Psoas muscle (tissue), 8 donors: ENCODE data around the gene COLGALT1. TPM values are rescaled to one million over a fixed set of nuclear protein-coding genes. Genes with fewer than 3 reads are reported as not detected.
"Not testable (repeated sequence)": the region's sequence is repeated elsewhere in the genome, so short reads cannot be mapped to it uniquely, and the experiment has no call there.

Experiments used
- ATAC-seq, 4 donors: fragments of 200-7000 bp; cut with Tn5 transposase; one replicate each; pipeline ENCODE4 v1.9.1; 2020; ENCODE audit warnings: moderate library complexity in 3 of 4, mild to moderate bottlenecking in 2 of 4
- DNase-seq, 2 donors: peaks; one replicate each; pipeline ENCODE4 v3.0.0-alpha.2; 2020
- H3K27ac ChIP-seq: fragments of 200-600 bp; one replicate; pipeline ENCODE4 v1.8.0; 2022
- H3K27me3 ChIP-seq, 3 donors: fragments of 200-600 bp in 1 of 3; one replicate each; pipeline versions ENCODE4 v1.6.1 to v1.8.0; 2013 to 2022; ENCODE audit warnings: low read length in 2 of 3, mild to moderate bottlenecking in 2 of 3, moderate library complexity in 1 of 3; ENCODE audit not compliant: insufficient read depth in 3 of 3
- H3K36me3 ChIP-seq, 2 donors: fragments of 200-600 bp in 1 of 2; one replicate each; pipeline versions ENCODE4 v1.6.1 to v1.8.0; 2013 to 2022; ENCODE audit warnings: low read depth in 1 of 2, mild to moderate bottlenecking in 1 of 2, moderate library complexity in 1 of 2; ENCODE audit not compliant: insufficient read depth in 1 of 2
- H3K4me1 ChIP-seq: fragments of 200-600 bp; one replicate; pipeline ENCODE4 v1.8.0; 2022
- H3K4me3 ChIP-seq: fragments of 200-600 bp; one replicate; pipeline ENCODE4 v1.8.0; 2022; ENCODE audit warnings: mild to moderate bottlenecking
- H3K9me3 ChIP-seq: fragments of 200-600 bp; one replicate; pipeline ENCODE4 v1.8.0; 2022
- WGBS, 3 donors: extraction: QIAGEN DNeasy Blood & Tissue Kit; methylation state at CpG; one replicate each; pipeline versions ENCODE4 v1.1.6 to v1.1.7; 2013; 5-methylcytosine and 5-hydroxymethylcytosine counted together
- intact Hi-C, 2 donors: fragments of 100-400 bp; cut with DNase I; formaldehyde crosslinking; loops; one replicate each; pipeline versions ENCODE4 v1.11.0 to v1.14.2; 2022
- polyA plus RNA-seq, 3 donors: library from polyadenylated mRNA; stranded (reverse); fragments of 200-250 nt; gene quantifications; one replicate each; pipeline ENCODE4 v1.2.3, GENCODE V29; 2013
- total RNA-seq, 4 donors: library from RNA; stranded (reverse); fragmentation: NEBNext Ultra II Directional in 2 of 4; extraction: Animal tissue kit (Norgen Biotek cat#: 25700) in 2 of 4; gene quantifications; one replicate each; pipeline versions ENCODE4 v1.2.1 to v1.2.4, GENCODE V29; 2021 to 2023
- TF ChIP-seq, protein P1 (sequence below): fragments of 200-600 bp; IDR thresholded peaks from one replicate; pipeline ENCODE4 v1.8.0; 2022; ENCODE audit warnings: antibody characterized with exemption
- donor health status: healthy with polysubstance abuse.
- donor health status: DM: no; HTN: no; CAD: no; lungs with moderate emphysema.
- donor health status: Bipolar disorder and iron deficiency.
- donor health status: healthy.
- donor health status: DM: yes; HTN: yes; CAD: no.
- donor health status: DM: no; HTN: no; CAD: no.
- donor health status: DM: no; HTN: no; CAD: no.
- donor health status: DM: yes; HTN: yes; CAD: no.

COLGALT1 gene
- total and polyA plus RNA-seq, 7 donors = 15.3 to 34.8 (median 21.5) TPM

DNA sequence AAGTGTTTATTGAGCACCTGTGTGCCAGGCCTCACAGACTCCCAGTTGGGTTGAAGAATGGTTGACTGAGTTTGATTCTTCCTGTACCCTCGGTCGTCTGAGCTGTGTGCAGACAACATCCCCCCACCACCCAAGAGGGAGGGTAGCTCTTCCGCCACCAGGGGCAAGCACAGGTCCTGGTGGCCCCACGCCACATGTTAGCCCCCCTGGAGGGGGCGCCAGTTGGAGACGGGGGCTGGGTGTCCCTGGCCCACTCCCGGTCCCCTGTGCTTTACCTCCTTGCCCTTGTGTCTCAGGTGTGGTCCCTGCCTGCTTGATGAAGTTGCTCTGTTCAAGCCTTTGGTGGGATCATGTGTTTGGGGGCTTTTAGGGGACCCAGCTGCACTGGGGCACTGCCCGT is 27.2 kb downstream of the COLGALT1 start:
- ATAC-seq = no peak
- no peak overlapping the region for H3K4me3 ChIP-seq
- TF ChIP-seq, protein P1, sequence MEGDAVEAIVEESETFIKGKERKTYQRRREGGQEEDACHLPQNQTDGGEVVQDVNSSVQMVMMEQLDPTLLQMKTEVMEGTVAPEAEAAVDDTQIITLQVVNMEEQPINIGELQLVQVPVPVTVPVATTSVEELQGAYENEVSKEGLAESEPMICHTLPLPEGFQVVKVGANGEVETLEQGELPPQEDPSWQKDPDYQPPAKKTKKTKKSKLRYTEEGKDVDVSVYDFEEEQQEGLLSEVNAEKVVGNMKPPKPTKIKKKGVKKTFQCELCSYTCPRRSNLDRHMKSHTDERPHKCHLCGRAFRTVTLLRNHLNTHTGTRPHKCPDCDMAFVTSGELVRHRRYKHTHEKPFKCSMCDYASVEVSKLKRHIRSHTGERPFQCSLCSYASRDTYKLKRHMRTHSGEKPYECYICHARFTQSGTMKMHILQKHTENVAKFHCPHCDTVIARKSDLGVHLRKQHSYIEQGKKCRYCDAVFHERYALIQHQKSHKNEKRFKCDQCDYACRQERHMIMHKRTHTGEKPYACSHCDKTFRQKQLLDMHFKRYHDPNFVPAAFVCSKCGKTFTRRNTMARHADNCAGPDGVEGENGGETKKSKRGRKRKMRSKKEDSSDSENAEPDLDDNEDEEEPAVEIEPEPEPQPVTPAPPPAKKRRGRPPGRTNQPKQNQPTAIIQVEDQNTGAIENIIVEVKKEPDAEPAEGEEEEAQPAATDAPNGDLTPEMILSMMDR = no peak
- peaks cover 7 to 50% of the 10 kb centered on the region in 2 donors for H3K36me3 ChIP-seq
- 75 to 80% (median 76%) methylated on average over 8 of the region's 8 CpGs for WGBS, 3 donors
- H3K4me1 ChIP-seq = no peaks in the 10 kb centered on the region
- DNase-seq = no peak
- intact Hi-C loops = no loop called here
- H3K9me3 ChIP-seq = no peaks in the 10 kb centered on the region
- no peak overlapping the region for H3K27ac ChIP-seq
- H3K27me3 ChIP-seq = peaks cover 0 to 2% (median 0%) of the 10 kb centered on the region in 3 donors

DNA sequence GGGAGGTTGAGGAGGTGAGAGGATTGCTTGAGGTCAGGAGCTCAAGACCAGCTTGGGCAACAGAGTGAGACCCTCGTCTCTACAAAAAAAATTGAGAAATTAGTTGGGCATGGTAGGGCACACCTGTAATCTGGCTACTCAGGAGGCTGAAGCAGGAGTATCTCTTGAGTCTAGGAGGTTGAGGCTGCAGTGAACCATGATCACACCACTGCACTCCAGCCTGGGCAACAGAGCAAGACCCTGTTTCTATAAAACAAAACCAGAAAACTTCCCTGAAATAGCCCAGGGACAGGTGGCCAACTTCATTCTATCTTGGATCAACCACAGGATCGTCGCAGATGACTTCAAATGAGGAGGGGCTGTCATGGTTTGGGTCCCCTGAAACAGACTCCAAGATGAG is 28.7 kb downstream of the COLGALT1 start:
- Histone ChIP-seq H3K27ac (no peak overlapping the region), H3K9me3 (no peaks in the 10 kb centered on the region), H3K4me1 (no peaks in the 10 kb centered on the region), H3K4me3 (no peak overlapping the region), H3K27me3 (peaks cover 0 to 2% (median 0%) of the 10 kb centered on the region in 3 donors), H3K36me3 (peaks cover 7 to 35% of the 10 kb centered on the region in 2 donors)
- ATAC-seq = no peak
- DNase-seq = no peak
- TF ChIP-seq, protein P1 = no peak
- 50 to 65% (median 59%) methylated on average over 3 of the region's 3 CpGs for WGBS, 3 donors
- intact Hi-C loops = no loop called here

DNA sequence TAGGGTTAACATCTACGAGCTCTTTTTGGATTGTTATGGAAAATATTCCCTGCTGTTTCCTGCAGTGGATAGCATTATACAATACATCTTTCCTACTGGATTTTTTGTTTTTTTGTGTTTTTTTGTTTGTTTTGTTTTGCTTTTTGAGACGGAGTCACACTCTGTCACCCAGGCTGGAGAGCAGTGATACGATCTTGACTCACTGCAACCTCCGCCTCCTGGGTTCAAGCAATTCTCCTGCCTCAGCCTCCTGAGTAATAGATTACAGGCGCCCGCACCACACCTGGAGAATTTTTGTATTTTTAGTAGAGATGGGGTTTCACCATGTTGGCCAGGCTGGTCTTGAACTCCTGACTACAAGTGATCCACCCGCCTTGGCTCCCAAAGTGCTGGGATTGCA is 29.9 kb downstream of the COLGALT1 start:
- peaks cover 4 to 26% of the 10 kb centered on the region in 2 donors for H3K36me3 ChIP-seq
- intact Hi-C loops, H3K4me3 ChIP-seq, H3K27ac ChIP-seq, H3K27me3 ChIP-seq, H3K4me1 ChIP-seq, H3K9me3 ChIP-seq, DNase-seq, ATAC-seq: not testable (repeated sequence)
- WGBS, 3 donors = 55 to 58% (median 57%) methylated on average over 7 of the region's 7 CpGs

DNA sequence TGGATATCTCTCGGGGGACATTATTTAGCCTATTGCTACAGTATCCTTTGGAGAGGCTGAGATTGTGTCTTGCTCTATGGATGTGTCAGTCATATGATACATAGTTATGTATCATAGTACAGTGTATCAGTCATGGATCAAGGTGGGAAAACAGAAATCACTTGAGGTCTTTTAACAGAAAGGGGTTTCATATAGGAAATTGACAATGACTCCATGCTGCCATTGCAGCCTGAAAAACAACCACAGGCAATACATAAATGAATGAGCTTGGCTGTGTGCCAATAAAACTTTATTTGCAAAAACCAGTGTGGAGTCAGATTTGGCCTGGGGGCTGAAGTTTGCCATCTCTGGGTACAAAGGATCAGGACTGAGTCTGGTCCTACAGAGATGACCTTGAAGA is 35.4 kb downstream of the COLGALT1 start:
- Histone ChIP-seq H3K4me1 (no peaks in the 10 kb centered on the region), H3K4me3 (no peak overlapping the region), H3K27me3 (peaks cover 0 to 9% (median 4%) of the 10 kb centered on the region in 3 donors), H3K36me3 (no peaks in the 10 kb centered on the region), H3K27ac (no peak overlapping the region), H3K9me3 (no peaks in the 10 kb centered on the region)
- DNase-seq (no peak), ATAC-seq (no peak)
- TF ChIP-seq, protein P1 = no peak
- intact Hi-C loops = no loop called here
- WGBS, 3 donors = 0 to 100% (median 41%) methylated on average over 1 of the region's 1 CpG

DNA sequence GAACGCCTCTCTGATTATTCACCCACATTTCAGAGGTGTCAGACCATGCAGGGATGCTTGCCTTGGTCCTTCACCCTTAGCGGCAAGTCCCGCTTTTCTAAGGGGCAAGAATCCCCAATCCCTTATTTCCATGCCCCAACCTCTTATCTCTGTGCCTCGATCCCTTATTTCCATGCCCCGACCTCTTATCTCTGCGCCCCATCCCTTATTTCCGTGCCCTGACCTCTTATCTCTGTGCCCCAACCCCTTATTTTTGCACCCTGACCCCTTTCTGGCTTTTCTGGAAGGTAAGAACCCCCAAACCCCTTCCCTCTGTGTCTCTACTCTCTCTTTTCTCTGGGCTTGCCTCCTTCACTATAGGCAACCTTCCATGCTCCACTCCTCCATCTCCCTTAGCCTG is 38.8 kb downstream of the COLGALT1 start:
- H3K4me3 ChIP-seq, H3K27ac ChIP-seq, H3K9me3 ChIP-seq, DNase-seq, H3K27me3 ChIP-seq, H3K4me1 ChIP-seq, H3K36me3 ChIP-seq, ATAC-seq, intact Hi-C loops: not testable (repeated sequence)
- 78 to 91% (median 88%) methylated on average over 7 of the region's 7 CpGs for WGBS, 3 donors

DNA sequence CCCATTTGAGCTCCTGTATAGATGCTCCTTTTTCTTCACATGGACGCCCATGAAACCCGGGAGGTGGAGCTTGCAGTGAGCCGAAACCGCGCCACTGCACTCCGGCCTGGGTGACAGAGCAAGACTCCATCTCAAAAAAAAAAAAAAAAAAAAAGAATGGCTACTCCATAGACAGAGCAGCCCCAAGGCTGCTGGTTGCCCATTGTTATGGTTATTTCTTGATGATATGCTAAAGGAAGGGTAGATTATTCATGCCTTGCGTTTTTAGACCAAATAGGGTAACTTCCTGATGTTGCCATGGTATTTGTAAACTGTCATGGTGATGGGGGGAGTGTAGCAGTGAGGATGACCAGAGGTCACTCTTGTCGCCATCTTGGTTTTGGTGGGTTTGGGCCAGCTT is 42.6 kb downstream of the COLGALT1 start:
- 84 to 85% (median 84%) methylated on average over 8 of the region's 8 CpGs for WGBS, 3 donors
- H3K9me3 ChIP-seq, ATAC-seq, intact Hi-C loops, H3K4me1 ChIP-seq, H3K27ac ChIP-seq, DNase-seq, H3K4me3 ChIP-seq, H3K36me3 ChIP-seq: not testable (repeated sequence)
- peaks cover 0 to 26% (median 8%) of the 10 kb centered on the region in 3 donors for H3K27me3 ChIP-seq
